ENCODE measurements around the gene PCF11.

Gene PCF11, protein sequence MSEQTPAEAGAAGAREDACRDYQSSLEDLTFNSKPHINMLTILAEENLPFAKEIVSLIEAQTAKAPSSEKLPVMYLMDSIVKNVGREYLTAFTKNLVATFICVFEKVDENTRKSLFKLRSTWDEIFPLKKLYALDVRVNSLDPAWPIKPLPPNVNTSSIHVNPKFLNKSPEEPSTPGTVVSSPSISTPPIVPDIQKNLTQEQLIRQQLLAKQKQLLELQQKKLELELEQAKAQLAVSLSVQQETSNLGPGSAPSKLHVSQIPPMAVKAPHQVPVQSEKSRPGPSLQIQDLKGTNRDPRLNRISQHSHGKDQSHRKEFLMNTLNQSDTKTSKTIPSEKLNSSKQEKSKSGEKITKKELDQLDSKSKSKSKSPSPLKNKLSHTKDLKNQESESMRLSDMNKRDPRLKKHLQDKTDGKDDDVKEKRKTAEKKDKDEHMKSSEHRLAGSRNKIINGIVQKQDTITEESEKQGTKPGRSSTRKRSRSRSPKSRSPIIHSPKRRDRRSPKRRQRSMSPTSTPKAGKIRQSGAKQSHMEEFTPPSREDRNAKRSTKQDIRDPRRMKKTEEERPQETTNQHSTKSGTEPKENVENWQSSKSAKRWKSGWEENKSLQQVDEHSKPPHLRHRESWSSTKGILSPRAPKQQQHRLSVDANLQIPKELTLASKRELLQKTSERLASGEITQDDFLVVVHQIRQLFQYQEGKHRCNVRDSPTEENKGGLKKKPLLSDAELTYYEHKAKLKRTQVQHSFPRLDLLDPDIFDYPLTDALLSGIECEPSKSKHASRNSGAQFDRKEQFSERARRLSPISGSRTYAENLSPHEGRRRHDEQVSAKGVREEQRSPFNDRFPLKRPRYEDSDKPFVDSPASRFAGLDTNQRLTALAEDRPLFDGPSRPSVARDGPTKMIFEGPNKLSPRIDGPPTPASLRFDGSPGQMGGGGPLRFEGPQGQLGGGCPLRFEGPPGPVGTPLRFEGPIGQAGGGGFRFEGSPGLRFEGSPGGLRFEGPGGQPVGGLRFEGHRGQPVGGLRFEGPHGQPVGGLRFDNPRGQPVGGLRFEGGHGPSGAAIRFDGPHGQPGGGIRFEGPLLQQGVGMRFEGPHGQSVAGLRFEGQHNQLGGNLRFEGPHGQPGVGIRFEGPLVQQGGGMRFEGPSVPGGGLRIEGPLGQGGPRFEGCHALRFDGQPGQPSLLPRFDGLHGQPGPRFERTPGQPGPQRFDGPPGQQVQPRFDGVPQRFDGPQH (N-terminal part only)

GRCh38 chr11:83156996-83157593 lies at the start of gene PCF11:
PCF11 (plus strand) TSS chr11:83157131; CDS start chr11:83157440, 309 bp downstream.
- TF ChIP-seq, protein P1, sequence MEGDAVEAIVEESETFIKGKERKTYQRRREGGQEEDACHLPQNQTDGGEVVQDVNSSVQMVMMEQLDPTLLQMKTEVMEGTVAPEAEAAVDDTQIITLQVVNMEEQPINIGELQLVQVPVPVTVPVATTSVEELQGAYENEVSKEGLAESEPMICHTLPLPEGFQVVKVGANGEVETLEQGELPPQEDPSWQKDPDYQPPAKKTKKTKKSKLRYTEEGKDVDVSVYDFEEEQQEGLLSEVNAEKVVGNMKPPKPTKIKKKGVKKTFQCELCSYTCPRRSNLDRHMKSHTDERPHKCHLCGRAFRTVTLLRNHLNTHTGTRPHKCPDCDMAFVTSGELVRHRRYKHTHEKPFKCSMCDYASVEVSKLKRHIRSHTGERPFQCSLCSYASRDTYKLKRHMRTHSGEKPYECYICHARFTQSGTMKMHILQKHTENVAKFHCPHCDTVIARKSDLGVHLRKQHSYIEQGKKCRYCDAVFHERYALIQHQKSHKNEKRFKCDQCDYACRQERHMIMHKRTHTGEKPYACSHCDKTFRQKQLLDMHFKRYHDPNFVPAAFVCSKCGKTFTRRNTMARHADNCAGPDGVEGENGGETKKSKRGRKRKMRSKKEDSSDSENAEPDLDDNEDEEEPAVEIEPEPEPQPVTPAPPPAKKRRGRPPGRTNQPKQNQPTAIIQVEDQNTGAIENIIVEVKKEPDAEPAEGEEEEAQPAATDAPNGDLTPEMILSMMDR (IDR thresholded peaks at IDR 0.05; ENCODE audit: low read depth, low read length) = no peak
- no peak for DNase-seq (ENCODE audit: extremely low read depth, low read depth)

GRCh38 chr11:83112886-83113285 lies 44.0 kb upstream of the PCF11 start:
- TF ChIP-seq, protein P1 (IDR thresholded peaks at IDR 0.05; ENCODE audit: low read depth, low read length) = no peak
- DNase-seq (ENCODE audit: extremely low read depth, low read depth) = no peak

GRCh38 chr11:83115026-83115425 lies 41.9 kb upstream of the PCF11 start:
- TF ChIP-seq, protein P1 (IDR thresholded peaks at IDR 0.05; ENCODE audit: low read depth, low read length) = no peak
- no peak for DNase-seq (ENCODE audit: extremely low read depth, low read depth)

DNA sequence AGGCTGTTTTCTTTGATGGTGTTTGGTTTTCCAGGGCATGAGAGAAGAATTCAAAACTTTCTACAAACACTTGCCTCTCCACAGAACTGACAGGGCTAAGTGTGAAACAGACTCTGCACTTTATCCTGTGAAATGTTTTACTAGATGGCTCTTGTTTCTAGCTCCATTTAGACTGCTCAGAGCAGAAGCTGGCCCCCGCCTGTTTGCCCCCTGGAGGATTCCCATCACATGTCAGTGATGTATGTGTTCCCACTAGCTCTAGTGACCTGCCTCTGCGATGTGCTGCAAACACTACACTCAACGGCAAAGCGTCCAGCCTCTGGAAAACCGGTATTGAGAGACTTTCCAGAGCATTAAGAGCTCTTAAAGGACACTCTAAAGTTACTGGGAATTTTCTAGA lies 41.4 kb upstream of the PCF11 start:
- TF ChIP-seq, protein P1 (IDR thresholded peaks at IDR 0.05; ENCODE audit: low read depth, low read length) = no peak
- no peak for DNase-seq (ENCODE audit: extremely low read depth, low read depth)

GRCh38 chr11:83116015-83116641 lies 40.8 kb upstream of the PCF11 start:
- no peak for DNase-seq (ENCODE audit: extremely low read depth, low read depth)

GRCh38 chr11:83118814-83119213 lies 38.1 kb upstream of the PCF11 start:
- peak; percentile 18 for DNase-seq (ENCODE audit: extremely low read depth, low read depth)
- TF ChIP-seq, protein P1 (IDR thresholded peaks at IDR 0.05; ENCODE audit: low read depth, low read length) = no peak

More at GRCh38 chr11:83116015-83116641, 40.8 kb upstream of the PCF11 start:
- TF ChIP-seq, protein P1 (IDR thresholded peaks at IDR 0.05; ENCODE audit: low read depth, low read length) = no peak
